NCI-H748 (cell line): ENCODE data around the gene CD47.
A peak's percentile ranks its signal among the peaks of the same experiment; 100 is the strongest.

Experiments
- DNase-seq: peaks from one replicate; lab custom pipeline; 2025; ENCODE audit not compliant: unreplicated experiment; lab: John Stamatoyannopoulos, UW

CD47 gene

DNA sequence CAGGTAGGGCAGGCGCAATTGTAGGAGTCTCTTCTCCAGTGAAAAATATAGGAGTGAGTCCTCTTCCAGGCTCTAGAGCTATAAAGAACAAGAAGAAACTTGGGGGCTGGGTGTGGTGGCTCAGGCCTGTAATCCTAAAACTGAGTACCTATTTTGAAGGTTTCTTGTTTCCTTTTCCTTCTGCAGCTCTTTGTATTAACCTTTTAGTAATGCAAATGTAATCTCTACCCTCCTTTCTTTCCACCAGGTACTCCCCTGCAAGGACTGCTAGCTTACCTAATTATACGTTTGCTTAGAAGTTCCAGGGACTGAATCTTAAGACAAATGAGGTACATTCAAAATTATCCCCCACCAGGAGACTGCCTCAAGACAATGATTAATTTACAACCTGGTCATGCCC lies 75.9 kb downstream of the CD47 start:
- no peak for DNase-seq

DNA sequence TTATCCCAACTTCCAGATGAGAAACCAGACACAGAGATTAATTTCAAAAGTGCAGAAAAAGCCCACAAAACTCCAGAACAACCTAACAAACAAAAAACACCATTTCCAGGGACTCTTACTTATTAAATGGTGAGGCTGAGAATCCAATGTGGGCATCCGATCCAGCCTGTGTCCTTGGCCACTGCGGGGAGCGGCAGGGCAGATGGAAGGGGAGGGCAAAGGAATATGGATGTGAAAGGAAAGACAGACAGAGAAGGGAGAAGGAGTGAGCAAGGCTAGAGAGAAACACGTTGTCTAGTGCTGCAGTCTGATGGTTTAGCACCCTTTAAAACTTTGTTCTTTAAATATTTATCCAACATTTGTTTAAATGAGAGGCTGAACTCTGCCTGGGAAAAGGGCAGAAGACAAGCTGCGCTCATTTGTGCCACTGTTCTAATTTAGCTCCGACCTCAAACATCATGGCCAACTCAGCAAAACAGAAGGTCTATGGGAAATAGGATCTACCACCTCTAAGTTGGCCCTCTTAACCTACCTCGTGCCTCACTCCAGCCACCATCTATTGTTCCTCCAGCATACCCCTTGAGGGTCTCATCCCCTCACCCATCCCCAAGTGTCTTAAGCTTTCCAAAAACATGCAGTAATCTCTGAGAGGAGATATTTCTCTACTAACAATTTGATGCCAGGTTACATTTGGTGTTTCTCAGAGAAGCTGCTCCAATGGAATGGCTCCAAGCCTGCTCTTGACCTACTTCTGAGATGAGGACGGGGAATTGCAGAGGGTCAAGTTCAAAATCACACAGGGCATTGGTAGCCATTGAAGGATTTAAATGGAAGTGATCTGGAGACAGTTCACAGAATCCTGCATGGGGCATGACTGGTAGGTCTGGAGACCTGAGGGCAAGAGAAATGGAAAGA lies 77.4 kb downstream of the CD47 start:
- DNase-seq, result no peak

DNA sequence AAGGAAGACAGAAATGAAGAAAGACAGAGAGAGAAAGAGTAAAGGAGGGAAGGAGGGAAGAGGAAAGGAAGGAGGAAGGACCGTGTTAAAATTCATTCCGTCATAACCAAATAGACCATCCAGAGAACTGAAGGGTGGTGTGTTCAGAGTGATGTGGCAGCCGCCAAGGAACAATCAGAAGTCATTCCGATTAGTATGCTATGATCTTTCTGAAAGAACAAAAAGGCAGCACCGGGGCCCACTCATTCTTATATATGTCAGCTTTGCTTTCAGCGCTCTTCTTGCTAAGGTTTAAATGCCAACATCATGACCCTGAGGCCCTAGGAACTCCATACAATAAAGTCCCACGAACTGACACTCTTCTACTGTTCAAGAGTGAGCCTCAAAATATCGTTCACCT lies 78.5 kb downstream of the CD47 start:
- no peak for DNase-seq

DNA sequence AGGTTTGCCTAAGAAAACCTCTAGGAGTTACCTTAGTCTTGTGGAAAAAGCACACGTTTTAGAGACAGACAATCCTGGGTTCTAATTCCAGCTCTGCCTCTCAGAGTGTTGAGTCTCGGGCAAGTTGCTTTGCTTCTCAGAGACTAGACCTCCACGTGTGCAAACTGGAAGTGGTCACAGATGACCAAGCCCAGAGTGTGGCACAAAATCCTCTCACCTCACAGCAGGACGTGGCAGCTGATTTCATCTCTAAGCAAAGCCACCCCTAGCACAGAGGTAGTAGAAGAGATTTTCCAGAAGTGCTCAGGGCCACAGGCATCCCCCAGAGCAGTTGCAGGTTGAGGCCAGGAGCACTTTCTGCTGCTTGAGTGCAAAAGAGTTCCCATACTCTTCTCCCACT lies 79.2 kb downstream of the CD47 start:
- DNase-seq, result no peak

DNA sequence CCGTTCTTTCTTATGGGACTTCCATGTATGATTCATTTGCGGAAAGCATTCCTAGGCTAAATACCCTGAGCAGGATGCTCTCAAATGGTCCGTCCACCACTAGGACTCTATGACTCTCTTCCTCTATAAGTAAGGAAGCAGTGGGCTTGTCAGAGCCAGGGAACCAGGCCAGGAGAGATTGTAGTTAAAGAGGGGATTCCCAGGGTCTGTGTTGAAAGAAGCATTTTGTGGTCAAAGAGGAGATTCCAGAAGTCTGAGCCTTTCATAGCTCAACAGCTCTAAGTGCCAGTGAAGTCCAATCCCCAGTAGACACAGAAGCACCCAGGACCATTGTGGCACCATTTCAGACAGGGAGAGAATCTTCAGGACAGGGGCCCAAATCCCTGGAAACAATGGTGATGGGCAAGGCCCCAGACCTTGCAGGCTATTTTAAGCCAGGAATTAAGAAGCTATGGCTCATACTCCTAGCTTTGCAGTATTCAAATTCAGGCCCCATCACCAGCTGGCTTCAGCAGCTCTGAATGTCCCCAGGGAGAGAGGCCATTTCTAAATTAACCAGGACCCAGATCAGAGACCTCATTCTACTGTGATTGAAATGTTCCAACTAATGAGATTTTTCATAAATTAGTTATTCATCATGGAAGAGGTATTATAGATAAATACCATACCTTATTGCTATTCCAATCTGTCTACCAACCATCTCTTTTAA lies 81.7 kb downstream of the CD47 start:
- no peak for DNase-seq

DNA sequence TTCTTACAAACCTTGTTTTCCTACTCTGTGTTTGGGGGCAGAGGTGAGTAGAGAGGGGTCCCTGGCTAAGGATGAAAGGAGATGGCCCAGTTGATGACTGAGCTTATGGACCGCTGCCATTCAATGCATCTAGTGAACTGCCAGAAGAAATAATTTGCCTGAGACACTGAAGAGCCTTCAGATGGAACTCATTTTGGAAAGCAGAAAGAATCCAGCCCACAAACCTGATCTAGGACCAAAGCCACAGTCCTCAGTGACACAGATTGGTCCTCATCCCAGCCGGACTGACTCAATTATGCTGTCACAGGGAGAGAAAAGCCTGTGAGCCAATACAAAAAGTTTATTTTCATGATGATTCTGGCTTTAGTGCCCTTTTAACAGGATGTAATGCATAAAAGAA lies 82.7 kb downstream of the CD47 start:
- no peak for DNase-seq

DNA sequence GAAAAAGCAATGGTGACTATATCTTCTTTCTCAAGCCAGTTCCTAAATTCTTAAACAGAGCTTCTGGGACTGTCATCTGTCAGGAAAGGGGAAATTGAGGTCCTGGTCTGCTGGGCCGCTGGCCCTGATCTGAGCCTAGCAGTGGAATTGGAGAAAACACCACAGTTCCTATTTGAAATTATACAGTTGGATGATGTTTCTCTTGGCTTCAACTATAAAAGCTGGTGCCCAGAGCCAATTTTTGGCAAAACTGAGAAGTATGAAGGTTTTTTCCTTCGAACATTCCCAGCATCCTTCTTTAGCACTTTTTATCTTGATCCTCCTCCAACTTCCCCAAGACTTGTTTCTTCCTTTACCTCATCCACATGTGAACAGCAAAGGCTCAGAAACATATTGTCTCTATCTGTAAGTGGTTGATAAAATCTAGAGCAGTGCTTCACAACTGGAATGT lies 83.9 kb downstream of the CD47 start:
- no peak for DNase-seq

DNA sequence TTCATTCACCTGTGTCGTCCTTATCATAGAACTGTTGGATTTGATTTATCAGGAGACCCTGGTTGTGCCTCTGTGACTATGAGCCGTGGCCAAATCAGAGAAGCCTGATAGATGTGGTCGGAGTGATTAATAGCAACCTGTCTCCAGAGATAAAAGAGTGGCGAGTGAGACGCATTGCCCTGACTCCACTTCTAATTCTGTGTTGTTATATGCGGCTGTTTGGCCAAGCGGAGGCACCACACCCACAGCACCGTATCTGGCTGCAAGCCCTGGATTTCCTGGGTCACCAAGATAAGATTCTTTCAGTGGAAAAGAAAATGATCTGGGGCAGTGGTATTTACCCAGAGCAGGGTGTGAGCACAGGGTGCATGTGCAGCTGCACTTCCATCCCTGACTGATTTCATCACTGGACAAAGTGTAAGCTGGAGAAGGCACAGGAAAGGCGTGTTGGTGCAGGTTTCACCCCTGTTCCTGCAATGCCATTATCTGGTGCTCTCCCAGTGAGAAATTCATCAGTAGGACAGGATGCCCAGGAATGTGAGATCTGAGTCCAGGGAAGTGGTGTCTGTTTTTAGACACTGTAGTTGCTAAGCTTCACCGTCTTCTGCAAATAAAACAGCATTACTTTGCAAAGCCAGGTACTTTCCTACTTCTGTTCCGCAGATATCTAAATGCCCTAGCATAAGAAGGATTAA lies 84.6 kb downstream of the CD47 start:
- DNase-seq, result peak; percentile 25

DNA sequence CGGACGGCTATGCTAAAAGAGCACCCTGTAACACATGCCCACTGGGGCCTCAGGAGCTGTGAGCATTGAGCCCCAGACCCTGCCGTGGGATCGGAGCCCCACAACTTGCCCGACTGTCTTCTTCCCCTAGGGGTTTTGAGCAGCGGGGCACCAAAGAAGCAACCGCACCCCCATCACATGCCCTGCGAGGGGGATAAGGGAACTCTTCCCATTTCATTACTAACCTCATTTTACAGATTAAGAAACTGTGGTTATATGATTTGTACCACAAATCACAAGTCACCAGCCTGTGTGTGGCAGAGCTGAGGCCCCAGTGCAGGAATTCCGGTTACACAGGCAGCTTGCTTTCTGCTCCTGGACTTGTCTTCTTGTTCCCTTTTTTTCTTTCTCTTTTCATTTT lies 86.2 kb downstream of the CD47 start:
- no peak for DNase-seq

DNA sequence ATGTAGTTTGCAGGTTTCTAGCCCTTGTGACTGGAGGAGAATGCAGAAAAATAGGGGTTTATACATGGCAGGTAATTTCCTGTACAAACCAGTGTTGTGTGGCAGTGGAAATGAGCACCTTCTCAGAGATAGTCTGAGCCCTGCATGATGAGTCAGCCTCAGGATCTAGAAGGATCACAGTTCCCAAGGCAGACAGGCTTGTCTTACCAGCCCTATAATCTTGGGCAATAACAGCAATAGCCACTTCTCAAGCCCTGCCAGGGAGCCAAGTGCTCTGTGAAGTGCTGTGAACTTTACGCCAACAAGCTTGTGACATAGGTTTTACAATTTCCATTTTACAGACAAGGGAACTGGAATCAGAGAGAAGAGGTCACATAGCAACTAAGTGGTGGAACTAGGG lies 89.4 kb downstream of the CD47 start:
- DNase-seq, result no peak

DNA sequence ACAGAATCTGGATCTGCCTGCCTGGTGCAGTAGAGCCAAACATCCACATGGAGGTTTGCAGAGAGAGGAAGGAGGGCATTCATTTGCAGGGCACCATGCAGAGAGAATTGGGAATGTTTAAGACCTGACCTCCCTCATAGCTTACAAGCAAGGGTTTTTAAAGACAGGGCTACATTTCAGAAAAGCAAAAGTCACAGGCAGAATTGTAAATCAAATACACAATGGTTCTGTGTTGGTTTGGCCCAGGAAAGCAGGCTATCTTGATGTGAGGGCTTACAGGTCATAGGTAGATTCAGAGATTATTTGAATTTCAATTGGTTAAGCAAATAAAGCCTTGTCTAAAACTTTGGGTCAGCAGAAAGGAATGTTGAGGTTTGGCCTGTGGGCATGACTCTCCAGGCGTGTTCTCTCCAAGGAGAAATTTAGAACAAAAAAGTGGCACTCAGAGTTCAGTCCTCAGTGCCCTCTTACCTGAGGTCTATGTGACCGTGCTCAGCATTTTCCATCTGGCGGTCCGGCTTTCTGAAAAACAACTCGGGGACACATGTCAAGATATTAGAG lies 91.5 kb downstream of the CD47 start:
- no peak for DNase-seq

DNA sequence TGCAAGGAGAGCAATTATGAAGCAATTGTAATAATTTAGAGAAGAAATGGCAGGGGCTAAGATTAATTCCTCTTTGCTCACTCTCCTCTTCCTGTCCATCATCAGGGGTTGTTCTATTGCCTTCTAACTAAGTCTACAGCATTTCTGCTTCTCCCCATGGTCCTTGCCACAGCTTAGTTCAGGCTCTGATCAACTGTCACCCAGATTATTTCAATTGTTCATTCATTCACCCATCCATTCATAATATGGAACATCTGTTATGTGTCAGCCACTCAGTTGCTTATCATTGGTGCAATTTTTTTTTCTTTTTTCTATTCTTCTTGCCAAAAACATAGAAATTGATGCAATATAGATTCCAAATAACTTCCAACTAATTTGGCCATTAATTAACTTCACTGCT lies 93.2 kb downstream of the CD47 start:
- DNase-seq, result no peak

DNA sequence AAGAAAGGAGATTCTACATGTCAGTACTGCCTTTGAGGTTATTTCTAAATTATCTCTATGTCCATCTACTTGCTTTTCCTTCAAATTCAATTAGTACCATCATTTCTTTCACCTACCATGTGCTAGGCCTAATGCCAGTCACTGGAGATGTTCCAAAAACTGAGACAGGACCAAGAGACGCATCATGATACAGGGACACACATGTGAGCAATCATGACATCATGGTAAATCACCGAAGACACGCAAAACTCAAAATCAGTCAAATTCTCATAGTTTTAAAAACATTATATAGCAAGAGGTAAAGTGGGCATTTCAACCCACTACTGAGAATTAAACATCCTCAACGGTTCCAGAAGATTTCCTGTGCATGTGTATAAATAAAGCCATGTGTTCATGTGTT lies 95.0 kb downstream of the CD47 start:
- DNase-seq, result no peak

DNA sequence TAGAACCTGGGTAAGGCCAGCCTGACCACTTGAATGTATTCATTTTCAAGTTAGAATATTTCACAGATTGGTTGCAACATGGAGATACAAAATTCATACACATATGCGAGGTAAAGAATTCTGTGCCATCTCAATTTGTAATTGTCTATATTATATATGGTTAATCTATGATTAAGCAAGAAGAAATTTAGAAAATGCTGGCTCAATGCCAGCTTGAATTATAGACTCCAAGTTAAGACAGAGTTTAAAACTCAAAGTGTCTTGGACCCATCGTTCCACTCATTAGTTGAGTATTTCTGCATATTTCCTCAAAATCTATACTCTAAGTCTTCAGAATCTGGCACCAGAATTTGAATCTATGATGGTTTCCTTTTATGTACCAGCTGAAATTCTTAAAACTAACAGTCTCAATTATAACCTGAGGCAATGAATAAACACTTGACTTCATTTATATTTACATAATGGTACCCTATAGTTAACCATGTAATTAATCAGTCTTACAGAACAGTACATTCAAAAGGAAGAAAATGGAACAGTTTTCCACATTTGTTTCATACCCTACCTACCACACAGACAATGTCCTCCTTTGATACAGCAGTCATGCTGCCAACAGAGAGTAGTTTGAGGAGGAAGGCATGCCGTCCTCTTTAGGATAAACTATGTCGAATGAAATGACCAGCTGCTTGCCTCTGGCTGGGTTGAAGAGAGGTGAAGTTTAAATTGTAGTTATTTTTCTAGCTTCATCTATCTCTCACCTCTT lies 95.7 kb downstream of the CD47 start:
- peak; percentile 14 for DNase-seq

DNA sequence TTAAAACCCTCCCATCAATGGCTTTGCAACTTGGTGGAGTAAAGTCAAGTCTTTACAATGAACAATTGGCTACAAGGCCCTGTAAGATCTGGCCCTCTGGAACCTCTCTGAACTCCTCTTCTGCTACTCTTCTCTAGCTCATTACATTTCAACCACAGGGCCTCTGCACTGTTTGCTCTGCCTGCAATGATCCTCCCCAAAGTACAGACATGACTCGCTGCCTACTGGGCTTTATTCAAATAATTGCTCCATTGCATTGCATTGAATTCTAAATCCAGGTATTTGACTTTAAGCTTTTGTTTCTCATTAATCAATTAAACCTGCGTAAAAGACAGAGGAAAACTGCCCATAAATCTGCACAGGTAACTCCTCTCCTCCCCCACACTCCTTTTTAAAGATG lies 96.7 kb downstream of the CD47 start:
- DNase-seq, result no peak

DNA sequence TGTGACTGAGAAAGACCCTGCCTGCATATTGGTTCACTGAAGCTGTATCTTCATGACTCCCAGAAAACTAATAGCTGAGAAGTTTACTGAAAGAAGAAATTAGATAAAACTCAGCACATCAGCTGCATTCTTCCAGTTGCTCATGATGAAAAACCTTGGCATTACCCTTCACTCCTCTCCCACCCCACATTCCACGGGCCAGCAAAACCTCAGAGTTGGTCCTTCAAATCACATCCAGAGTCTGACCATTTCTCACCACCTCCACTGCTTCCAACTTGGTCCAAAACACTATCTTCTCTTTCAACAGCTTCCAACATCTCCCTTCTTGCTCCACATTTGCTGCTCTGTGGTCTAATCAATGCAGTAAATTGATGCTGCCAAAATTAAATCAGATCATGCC lies 97.1 kb downstream of the CD47 start:
- DNase-seq, result no peak
